HG02943 (cell line): ENCODE data around the gene HAGH.
"Not testable (repeated sequence)": the region's sequence is repeated elsewhere in the genome, so short reads cannot be mapped to it uniquely, and the experiment has no call there.

Experiments
- ATAC-seq: cut with Tn5 transposase; IDR thresholded peaks from one replicate; pipeline ENCODE4 v1.9.1; 2021; ENCODE audit warnings: mild to moderate bottlenecking, low read depth, moderate library complexity; ENCODE audit not compliant: unreplicated experiment

The HAGH gene

DNA sequence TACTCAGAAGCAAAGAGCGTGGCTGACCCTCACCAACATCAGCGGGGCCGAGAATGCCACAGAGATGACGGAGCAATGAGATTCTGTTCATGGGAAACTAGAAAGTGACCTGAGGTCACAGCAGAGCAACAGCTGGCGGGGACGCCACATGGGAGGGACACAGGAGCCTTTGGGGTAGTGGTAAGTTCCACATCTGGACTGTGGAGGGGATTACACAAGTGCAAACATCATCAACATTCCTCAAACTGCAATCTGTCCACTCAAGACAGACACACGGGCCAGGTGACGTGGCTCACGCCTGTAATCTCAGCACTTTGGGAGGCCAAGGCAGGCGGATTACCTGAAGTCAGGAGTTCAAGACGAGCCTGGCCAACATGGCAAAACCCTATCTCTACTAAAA, 11.2 kb downstream of the HAGH start:
- no peak for ATAC-seq

DNA sequence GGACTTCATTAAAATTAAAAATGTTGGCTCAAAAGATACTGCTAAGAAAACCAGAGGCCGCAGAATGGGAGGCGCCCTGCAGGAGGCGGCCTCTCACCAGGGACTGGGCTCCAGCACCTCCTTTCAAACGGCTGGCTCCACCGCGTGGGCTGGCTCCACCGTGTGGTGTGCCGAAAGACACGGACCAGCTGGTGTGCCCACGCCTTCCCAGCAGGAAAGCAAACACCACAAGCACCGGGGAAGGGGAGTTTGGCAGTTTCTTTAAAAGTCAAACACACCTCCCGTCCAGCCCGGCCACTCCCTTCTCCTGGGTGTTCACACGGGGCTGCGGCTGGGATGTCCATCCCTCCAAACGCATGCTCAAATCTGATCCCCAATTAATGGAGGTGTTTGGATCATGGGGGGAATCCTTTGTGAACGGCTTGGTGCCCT, 13.9 kb downstream of the HAGH start:
- ATAC-seq = no peak

- ATAC-seq = no peak
Observed at GRCh38 chr16:1810536-1810935, 16.1 kb downstream of the HAGH start.

DNA sequence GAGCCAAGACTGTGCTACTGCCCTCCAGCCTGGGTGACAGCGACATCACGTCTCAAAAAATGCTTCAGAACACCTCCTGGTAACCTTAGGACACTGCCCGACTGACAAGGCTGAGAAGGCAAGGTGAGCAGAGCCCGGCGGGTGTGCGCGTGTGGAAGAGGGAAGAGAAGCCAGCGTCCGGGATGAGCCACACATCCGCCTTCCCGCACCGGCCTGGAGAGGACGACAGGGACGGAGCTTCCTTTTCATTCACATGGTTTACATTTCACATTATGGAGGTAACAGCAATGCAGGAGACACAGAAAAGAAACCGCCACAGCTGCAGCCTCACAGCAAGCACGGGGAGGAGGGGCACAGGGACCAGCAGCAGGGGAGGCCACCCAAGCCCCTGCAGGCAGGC, 16.5 kb downstream of the HAGH start:
- ATAC-seq = no peak

- ATAC-seq = no peak
Observed at GRCh38 chr16:1809281-1809801, 17.3 kb downstream of the HAGH start.

DNA sequence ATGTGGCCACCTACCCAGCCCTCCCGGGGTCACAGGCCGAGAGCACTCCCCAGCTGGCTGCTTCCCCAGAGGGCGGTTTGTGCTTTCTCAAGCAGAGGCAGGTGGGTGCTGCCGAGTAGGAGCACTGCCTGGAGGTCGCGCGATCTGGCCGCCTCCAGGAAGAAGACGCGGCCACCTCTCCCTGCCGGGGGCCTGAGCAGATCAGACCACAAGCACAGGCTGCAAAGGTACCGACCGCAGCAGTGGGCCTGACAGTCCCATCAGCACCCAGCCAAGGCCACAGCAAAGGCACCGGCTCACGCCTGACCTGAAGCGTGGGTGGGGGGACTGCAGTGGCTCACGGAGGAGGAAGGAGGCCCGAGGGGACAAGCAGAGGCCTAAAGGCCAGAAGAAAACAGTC, 17.9 kb downstream of the HAGH start:
- no peak for ATAC-seq

- ATAC-seq = no peak
Observed at GRCh38 chr16:1807626-1808025, 19.0 kb downstream of the HAGH start.

GRCh38 chr16:1800701-1801100, 25.9 kb downstream of the HAGH start:
- ATAC-seq = no peak

DNA sequence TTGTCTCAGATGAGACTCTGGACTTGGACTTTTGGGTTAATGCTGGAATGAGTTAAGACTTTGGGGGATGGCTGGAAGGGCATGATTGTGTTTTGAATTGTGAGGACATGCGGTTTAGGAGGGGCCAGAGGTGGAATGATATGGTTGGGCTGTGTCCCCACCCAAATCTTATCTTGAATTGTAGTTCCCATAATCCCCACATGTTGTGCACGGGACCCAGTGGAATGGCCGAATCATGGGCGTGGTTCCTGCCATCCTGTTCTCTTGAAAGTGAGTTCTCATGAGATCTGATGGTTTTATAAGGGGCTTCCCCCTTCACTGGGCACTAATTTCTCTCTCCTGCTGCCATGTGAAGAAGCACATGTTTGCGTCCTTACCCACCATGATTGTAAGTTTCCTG, 27.4 kb downstream of the HAGH start:
- not testable (repeated sequence) for ATAC-seq

DNA sequence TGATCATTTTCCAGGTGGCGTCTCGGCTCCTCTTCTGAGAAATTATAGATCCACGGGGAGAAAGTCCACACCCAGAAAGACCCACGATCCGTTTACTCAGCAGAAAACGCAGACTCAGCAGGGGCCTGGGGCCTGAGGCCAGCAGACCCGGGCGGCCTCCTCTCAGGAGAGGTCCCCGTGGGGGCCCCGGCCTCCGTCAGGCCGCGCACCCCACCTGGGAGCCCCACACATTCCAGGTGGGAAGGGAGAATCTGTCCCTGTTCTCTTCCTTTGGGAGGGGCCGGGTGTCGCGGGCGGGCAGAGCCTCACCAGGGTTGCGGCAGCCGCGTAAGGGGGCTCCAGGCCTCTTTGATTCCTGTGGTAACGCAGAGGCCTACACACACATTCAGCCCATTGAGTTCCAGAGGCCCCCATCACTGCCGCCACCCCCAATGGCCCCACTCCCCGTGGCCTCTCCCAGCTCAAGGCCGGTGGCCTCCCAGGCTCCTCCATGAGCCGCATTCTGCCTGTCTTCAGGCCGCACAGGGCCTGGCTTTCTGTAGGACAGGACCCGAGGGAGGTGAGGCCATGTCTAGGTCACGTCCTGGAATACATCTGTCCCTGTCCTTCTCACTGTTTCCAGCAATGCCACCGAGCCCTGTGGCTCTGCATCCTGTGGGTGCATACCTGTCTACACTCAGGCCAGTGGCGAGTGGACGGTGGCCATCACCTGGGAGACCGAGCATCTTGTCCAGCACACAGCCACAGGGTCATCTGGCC, 31.5 kb downstream of the HAGH start:
- ATAC-seq = no peak

- ATAC-seq = no peak
Observed at GRCh38 chr16:1794221-1794871, 32.3 kb downstream of the HAGH start.

DNA sequence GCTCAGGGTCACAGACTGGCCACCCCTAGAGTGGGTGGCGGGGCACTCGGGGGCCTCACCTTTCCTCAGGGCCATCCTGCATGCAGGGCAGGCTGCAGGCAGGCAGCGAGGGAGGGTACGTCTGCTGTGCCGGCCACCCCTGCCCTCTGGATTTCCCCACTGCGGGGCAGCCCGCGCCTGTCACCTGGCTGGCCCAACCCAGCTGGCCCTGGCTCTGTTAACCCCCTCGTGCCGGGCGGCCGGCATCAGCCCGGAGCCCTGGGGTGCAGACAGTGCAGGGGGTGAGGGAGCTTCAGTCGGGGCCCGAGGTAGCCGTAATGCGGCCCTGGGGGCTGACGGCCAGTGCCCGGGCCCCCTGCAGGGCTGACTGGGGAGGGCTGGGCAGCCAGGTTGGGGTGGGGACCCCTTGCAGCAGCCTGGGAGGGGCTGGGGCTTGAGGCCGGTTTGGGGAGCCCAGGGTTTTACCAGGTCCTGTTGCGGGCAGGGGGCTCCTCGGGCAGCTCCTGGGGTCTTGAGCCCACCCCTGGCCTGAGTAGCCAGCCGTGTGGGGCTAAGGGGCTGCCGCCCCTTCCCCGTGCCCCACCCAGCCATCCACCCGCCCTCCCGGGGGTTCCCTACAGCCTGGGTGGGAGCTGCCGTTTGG, 32.9 kb downstream of the HAGH start, which contains the start of gene IGFALS:
TSS of gene IGFALS (minus strand) at position 128 of the 643 bp plus-strand sequence. CDS start at position 75, 53 bp downstream.
- no peak for ATAC-seq

DNA sequence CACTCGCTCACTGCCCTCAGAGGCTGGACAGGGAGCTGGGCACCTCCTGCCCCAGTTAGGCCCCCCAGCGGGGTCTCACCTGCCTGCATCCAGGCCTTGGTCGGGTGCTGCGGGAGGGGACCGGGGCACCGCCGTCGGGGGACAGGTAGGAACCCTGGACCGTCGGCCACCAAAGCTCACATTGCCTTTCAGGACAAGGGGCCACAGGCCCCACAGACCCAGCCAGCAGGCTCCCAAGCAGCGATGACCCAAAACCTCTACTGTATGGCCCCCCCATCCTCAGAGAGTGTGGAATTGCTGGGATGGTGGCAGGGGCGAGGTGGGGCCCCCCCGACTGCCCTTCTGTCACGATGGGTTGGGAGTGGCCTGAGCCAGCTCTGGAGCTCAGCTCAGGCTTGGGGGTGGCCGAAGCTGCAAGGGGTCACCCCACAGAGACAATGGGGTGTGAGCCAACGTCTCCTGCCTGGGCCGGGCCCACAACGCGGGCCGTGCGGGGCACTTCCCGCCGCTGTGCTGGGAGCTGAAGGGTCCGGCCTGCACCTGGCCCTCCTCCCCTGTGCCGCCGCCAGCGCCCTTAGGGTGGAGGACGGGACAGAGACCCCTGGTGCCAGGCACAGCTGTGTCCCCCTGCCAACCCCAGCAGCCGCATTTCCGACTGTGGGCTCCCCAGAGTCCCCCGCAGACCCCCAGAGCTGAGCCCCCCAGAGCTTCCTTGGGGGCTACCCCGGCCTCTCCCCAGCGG, 33.6 kb downstream of the HAGH start:
- no peak for ATAC-seq

DNA sequence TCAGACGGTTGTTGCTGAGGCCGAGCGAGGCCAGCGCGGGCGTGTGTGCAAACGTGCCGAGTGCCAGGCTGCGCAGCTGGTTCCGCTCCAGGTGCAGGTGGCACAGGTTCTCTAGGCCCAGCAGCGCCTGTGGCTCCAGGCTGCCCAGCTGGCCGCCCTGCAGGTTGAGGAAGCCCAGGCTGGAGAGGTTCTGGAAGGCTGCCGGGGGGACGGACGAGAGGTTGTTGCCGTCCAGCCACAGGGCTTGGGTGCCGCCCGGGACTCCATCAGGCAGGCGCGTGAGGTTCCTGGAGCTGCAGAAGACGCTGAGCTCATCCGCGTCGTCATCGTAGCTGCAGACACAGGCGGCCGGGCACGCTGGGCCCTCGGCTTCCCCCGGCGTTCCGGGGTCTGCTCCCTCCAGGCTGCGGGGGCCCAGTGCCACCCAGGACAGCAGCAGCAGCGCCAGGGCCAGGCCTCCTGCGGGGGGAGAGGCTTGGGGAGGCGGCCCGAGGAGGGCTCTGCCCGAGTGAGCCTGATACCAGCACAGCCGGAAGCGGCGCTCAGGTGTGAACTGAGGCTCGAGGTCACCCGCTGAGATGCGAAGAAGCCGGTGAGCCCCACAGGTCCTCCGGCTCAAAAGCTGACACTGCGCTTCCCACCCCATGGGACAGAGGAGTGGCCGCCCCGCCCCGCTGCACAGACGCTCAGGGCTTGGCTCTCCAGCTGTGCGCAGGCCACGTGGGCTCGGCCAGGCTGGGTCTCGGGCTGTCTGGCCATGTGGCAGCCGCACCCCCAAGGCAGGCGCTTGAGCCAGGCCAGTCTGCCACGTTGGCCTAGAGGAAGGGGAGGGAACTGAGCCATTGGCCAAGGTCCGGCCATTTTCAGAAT, 34.4 kb downstream of the HAGH start:
- no peak for ATAC-seq

DNA sequence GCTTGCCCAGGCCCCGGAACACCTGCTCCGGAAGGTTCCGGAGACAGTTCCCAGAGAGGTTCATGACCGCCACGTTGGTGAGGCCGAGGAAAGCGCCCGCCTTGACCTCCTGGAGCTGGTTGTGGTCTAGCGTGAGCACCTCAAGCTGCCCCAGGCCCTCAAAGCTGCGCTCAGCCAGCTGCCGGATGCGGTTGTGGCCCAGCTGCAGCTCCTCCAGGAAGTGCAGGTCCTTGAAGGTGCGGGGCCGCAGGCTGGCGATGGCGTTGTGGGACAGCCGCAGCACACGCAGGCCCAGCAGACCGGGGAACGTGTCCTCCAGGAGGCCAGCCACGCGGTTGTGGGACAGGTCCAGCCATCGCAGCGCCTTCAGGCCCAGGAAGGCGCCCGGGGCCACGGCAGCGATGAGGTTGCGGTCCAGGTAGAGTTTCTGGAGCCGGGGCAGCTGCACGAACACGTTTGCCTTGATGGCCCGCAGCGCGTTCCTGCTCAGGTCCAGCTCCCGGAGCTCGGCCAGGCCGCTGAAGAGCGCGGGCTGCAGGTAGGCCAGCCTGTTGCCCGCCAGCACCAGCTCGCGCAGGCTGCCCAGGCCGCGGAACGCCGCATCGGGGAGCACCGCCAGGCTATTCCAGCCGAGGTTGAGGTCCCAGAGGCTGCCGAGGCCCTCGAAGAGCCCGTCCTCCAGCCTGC, 35.2 kb downstream of the HAGH start:
- ATAC-seq = no peak

DNA sequence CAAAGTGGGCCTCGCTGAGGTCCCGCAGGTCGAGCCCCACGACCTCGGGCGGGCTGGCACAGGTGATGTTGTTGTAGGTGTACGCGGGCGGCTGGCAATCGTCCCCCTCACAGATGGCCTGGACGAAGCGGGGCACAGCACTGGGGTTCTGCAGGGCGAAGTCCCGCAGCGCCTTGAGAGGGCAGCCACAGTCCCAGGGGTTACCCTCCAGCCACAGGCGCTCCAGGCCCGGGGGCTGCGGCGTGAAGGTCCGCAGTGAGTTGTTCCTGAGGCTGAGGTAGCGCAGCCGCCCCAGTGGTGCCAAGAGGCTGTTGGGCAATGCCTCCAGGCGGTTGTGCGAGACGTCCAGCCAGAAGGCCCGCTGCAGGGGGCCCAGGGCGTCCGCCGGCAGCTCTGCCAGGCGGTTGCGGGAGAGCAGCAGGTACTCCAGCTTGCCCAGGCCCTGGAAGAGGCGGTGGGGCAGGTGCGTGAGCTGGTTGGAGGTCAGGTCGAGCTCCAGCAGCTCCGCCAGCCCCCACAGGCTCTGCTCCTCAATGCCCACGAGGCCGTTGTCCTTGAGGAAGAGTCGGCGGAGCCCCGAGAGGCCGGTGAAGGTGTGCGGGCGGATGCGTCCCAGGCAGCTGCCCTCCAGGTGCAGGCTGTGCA, 35.9 kb downstream of the HAGH start:
- ATAC-seq = no peak

DNA sequence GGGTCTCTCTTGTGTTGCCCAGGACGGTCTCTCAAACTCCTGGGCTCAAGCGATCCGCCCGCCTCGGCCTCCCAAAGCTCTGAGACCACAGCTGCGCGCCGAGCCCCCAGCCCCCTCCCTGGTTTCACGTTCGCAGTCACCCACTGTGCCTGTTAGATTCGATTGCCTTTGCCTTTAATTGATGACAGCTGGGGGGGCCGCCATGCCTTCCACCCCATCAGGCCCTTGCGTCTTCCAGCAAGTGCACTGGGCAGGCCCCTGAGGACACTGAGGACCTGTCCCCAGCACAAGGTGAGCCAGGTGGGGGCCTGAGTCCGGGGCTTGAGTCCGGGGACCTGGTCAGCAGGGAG, 36.4 kb downstream of the HAGH start:
- ATAC-seq = no peak

DNA sequence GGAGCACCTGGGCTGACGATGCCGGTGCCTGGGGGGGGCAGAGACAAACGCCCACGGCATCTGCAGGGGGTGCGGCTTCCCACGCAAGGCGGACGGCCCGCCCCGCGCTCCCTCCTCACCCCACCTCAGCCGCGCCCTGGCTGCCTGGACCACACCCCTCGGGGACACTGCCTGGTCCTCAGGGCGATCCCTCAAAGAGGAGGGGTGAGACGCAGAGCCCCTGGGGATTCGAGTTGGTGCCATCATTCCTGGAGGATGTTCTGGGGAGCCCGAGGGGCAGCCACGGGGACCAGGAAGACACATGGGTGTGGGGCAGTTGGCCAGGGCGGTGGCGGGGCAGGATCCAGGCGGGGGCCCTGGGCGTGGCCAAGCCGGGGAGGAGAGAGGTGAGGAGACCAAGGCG, 37.0 kb downstream of the HAGH start:
- ATAC-seq = no peak

- no peak for ATAC-seq
Observed at GRCh38 chr16:1788708-1789100, 37.9 kb downstream of the HAGH start.
